ENCODE measurements around the gene TRABD2B.

TRABD2B gene

GRCh38 chr1:47712596-47713299 is 284.4 kb downstream of the TRABD2B start:
- no peak for DNase-seq

- no peak for DNase-seq
These were observed 285.2 kb downstream of the TRABD2B start for GRCh38 chr1:47711848-47712492.

- no peak for DNase-seq
These were observed 285.9 kb downstream of the TRABD2B start for GRCh38 chr1:47711184-47711847.

All from CD4-positive, alpha-beta T cell treated with Interleukin-12 subunit alpha and Interleukin-12 subunit beta, for 1 hour (primary cell).